WTC11 (cell line): Measurements from ENCODE around the gene MYMK.

Experiments used
- CTCF ChIP-seq: fragments of 200-600 bp; IDR thresholded peaks from 2 replicates; pipeline ENCODE4 v1.8.0; 2022; ENCODE audit warnings: antibody characterized with exemption
- ZNF121 ChIP-seq: sonication (generic); formaldehyde crosslinking; IDR thresholded peaks from 2 replicates; pipeline ENCODE4 v1.8.0; 2023; ENCODE audit warnings: missing genetic modification reagents
- TF ChIP-seq, protein P1 (sequence below): sonication (generic); formaldehyde crosslinking; IDR thresholded peaks from 2 replicates; pipeline ENCODE4 v1.8.0; 2022; ENCODE audit warnings: mild to moderate bottlenecking, missing genetic modification reagents

DNA sequence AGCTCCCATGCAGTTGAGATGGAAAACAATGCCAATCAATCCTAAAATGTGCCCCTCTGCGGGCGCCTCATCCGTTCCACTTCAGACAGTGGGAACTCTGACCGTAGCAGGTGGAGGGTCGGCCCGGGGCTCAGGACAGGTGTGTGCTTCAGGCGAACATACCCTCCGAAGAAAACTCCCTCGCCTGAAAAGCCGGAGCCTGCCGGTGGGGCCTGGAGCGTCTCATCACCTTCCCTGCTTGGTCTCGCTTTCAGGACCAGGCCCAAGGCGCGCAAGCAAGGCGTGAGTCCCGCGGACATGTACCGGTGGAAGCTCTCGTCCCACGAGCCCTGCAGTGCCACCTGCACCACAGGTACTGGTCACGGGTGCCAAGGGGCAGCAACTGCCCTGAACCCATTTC is 36.2 kb upstream of the MYMK start:
- TF ChIP-seq CTCF (no peak), ZNF121 (CRISPR knock-in tag) (no peak)
- TF ChIP-seq, protein P1, sequence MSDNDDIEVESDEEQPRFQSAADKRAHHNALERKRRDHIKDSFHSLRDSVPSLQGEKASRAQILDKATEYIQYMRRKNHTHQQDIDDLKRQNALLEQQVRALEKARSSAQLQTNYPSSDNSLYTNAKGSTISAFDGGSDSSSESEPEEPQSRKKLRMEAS (CRISPR knock-in tag), result no peak
